ENCODE data around the gene MYO10. TPM values are rescaled to one million over a fixed set of nuclear protein-coding genes. Genes with fewer than 3 reads are reported as not detected.
A peak's percentile ranks its signal among the peaks of the same experiment; 100 is the strongest.

MYO10 gene
- polyA plus RNA-seq, 3 donors: 0.23 to 1.1 (median 0.35) TPM

- WGBS (ENCODE audit: insufficient coverage): 97% methylated on average over 6 of the region's 8 CpGs
- H3K27ac ChIP-seq (ENCODE audit: low read depth in 1 of 2, low read length in 2 of 2): no peak overlapping the region
- H3K27me3 ChIP-seq (ENCODE audit: control insufficient read depth in 2 of 2, insufficient read depth in 2 of 2, low read length in 2 of 2): no peaks in the 10 kb centered on the region
- H3K9me3 ChIP-seq (replicated peaks in 1 of 2; ENCODE audit: control insufficient read depth in 1 of 2, insufficient read depth in 1 of 2, low read length in 2 of 2): no peaks in the 10 kb centered on the region
- no peak overlapping the region for H3K4me3 Mint-ChIP-seq
- no peak overlapping the region for H3K9ac ChIP-seq (ENCODE audit: insufficient read depth, low read length, poor library complexity, severe bottlenecking)
- DNase-seq: no peak
- no peaks in the 10 kb centered on the region for H3K36me3 Mint-ChIP-seq
- peaks cover 0 to 1% (median 0%) of the 10 kb centered on the region in 7 donors for H3K9me3 Mint-ChIP-seq
- no peak overlapping the region for H3K4me2 ChIP-seq (replicated peaks; ENCODE audit: extremely low read depth, low read length, poor library complexity, severe bottlenecking)
- no peaks in the 10 kb centered on the region for H3K4me1 Mint-ChIP-seq
- TF ChIP-seq, protein P1, sequence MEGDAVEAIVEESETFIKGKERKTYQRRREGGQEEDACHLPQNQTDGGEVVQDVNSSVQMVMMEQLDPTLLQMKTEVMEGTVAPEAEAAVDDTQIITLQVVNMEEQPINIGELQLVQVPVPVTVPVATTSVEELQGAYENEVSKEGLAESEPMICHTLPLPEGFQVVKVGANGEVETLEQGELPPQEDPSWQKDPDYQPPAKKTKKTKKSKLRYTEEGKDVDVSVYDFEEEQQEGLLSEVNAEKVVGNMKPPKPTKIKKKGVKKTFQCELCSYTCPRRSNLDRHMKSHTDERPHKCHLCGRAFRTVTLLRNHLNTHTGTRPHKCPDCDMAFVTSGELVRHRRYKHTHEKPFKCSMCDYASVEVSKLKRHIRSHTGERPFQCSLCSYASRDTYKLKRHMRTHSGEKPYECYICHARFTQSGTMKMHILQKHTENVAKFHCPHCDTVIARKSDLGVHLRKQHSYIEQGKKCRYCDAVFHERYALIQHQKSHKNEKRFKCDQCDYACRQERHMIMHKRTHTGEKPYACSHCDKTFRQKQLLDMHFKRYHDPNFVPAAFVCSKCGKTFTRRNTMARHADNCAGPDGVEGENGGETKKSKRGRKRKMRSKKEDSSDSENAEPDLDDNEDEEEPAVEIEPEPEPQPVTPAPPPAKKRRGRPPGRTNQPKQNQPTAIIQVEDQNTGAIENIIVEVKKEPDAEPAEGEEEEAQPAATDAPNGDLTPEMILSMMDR (IDR thresholded peaks at IDR 0.05): no peak
- intact Hi-C loops (cut with micrococcal nuclease): no loop called here
- H2AFZ ChIP-seq (ENCODE audit: insufficient read depth, low read depth, low read length, poor library complexity, severe bottlenecking): no peak overlapping the region
- no peak overlapping the region for H3K4me3 ChIP-seq (replicated peaks in 1 of 3; ENCODE audit: low read depth in 2 of 3, low read length in 3 of 3)
- H3K27ac Mint-ChIP-seq: peak overlapping the region in 1 of 7 donors; percentile 32
- peaks cover 13 to 23% (median 21%) of the 10 kb centered on the region in 3 donors for H3K27me3 Mint-ChIP-seq (ENCODE audit: low read depth in 3 of 3)
- H3K79me2 ChIP-seq (ENCODE audit: insufficient read depth, low read length): no peaks in the 10 kb centered on the region
- H3K4me1 ChIP-seq (ENCODE audit: control insufficient read depth in 1 of 2, insufficient read depth in 2 of 2, low read length in 2 of 2): no peaks in the 10 kb centered on the region
- H4K20me1 ChIP-seq (ENCODE audit: insufficient read depth, low read length): no peaks in the 10 kb centered on the region
- no peaks in the 10 kb centered on the region for H3K36me3 ChIP-seq (replicated peaks in 1 of 2; ENCODE audit: control insufficient read depth in 1 of 2, insufficient read depth in 2 of 2, low read length in 2 of 2)
These were observed 45.6 kb upstream of the MYO10 start for GRCh38 chr5:16981700-16982099.

- no peak overlapping the region for H3K27ac Mint-ChIP-seq
- H3K36me3 Mint-ChIP-seq: no peaks in the 10 kb centered on the region
- DNase-seq: no peak
- peaks cover 10 to 23% (median 18%) of the 10 kb centered on the region in 3 donors for H3K27me3 Mint-ChIP-seq (ENCODE audit: low read depth in 3 of 3)
- no peaks in the 10 kb centered on the region for H3K79me2 ChIP-seq (ENCODE audit: insufficient read depth, low read length)
- no peaks in the 10 kb centered on the region for H4K20me1 ChIP-seq (ENCODE audit: insufficient read depth, low read length)
- no peak overlapping the region for H3K4me2 ChIP-seq (replicated peaks; ENCODE audit: extremely low read depth, low read length, poor library complexity, severe bottlenecking)
- no peaks in the 10 kb centered on the region for H3K9me3 ChIP-seq (replicated peaks in 1 of 2; ENCODE audit: control insufficient read depth in 1 of 2, insufficient read depth in 1 of 2, low read length in 2 of 2)
- no peaks in the 10 kb centered on the region for H3K4me1 ChIP-seq (ENCODE audit: control insufficient read depth in 1 of 2, insufficient read depth in 2 of 2, low read length in 2 of 2)
- no peak overlapping the region for H2AFZ ChIP-seq (ENCODE audit: insufficient read depth, low read depth, low read length, poor library complexity, severe bottlenecking)
- no CpG with 5 or more reads among the region's 3 CpGs for WGBS (ENCODE audit: insufficient coverage)
- H3K4me3 ChIP-seq (replicated peaks in 1 of 3; ENCODE audit: low read depth in 2 of 3, low read length in 3 of 3): no peak overlapping the region
- H3K27ac ChIP-seq (ENCODE audit: low read depth in 1 of 2, low read length in 2 of 2): no peak overlapping the region
- TF ChIP-seq, protein P1 (IDR thresholded peaks at IDR 0.05): no peak
- no peak overlapping the region for H3K9ac ChIP-seq (ENCODE audit: insufficient read depth, low read length, poor library complexity, severe bottlenecking)
- intact Hi-C loops (cut with micrococcal nuclease): no loop called here
- H3K4me3 Mint-ChIP-seq: peak overlapping the region in 1 of 2 donors; percentile 4
- H3K27me3 ChIP-seq (ENCODE audit: control insufficient read depth in 2 of 2, insufficient read depth in 2 of 2, low read length in 2 of 2): no peaks in the 10 kb centered on the region
- no peaks in the 10 kb centered on the region for H3K36me3 ChIP-seq (replicated peaks in 1 of 2; ENCODE audit: control insufficient read depth in 1 of 2, insufficient read depth in 2 of 2, low read length in 2 of 2)
- H3K9me3 Mint-ChIP-seq: peaks cover 0 to 1% (median 0%) of the 10 kb centered on the region in 7 donors
- H3K4me1 Mint-ChIP-seq: no peaks in the 10 kb centered on the region
These were observed 44.9 kb upstream of the MYO10 start for GRCh38 chr5:16980983-16981382.
